Stimulated activated CD4-positive, alpha-beta T cell treated with anti-CD3 and anti-CD28 coated beads, TNF-alpha, amount 100 ng/mL, for 24 hours (primary cell): Measurements from ENCODE around the gene MAP3K13.
A peak's percentile ranks its signal among the peaks of the same experiment; 100 is the strongest.
"Not testable (repeated sequence)": the region's sequence is repeated elsewhere in the genome, so short reads cannot be mapped to it uniquely, and the experiment has no call there.

Experiments used
- DNase-seq, 3 experiments: peaks; one replicate each; pipeline ENCODE4 v3.0.0-alpha.2; 2020; ENCODE audit warnings: low read depth in 3 of 3

MAP3K13 gene

DNA sequence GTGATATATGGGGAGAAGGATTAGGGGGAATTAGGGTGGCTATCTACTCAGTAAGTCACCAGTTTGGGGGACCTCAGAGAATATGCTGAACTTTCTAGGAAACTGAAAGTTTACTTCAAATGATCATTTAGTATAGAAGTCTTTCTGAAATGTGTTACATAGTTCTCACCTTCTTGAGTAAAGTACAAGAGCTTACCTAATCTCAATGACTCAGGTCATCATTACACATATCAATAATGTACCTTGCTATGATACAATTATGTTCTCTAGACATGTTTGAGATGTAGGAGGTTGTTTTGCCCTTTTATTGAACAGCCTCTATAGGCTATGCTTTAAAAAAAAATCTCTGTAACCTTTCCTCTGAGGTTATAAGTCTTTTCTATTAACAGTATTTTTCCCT, 85.2 kb downstream of the MAP3K13 start:
- DNase-seq: no peak

DNA sequence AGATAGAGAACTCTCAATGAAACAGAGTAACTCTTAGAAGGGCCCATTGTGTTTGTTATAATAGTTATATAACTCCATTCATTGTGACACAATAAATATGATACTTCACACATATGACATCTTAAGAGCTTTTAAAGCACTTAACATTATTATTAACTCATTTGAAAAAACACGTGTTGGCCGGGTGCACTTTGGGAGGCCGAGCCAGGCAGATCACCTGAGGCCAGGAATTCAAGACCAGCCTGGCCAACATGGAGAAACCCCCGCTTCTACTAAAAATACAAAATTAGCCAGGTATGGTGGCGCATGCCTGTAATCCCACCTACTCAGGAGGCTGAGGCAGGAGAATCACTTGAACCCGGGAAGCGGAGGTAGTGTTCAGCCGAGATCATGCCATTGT, 88.5 kb downstream of the MAP3K13 start:
- DNase-seq: not testable (repeated sequence)

DNA sequence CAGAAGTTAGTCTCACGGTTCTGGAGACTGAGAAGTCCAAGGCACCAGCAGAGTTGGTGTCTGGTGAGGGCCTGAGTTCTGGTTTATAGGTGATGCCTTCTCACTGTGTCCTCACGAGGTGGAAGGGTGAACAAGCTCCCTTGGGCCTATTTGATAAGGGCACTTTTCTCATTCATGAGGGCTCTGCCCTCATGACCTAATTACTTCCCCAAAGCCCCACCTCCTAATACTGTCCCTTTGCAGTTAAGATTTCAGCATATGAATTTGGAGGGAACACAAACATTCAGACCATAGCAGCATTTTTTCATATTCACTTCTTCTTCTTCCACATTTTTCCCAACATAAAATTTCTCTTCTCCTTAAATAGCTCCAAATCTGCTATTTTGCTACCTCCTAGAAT, 94.4 kb downstream of the MAP3K13 start:
- no peak for DNase-seq

DNA sequence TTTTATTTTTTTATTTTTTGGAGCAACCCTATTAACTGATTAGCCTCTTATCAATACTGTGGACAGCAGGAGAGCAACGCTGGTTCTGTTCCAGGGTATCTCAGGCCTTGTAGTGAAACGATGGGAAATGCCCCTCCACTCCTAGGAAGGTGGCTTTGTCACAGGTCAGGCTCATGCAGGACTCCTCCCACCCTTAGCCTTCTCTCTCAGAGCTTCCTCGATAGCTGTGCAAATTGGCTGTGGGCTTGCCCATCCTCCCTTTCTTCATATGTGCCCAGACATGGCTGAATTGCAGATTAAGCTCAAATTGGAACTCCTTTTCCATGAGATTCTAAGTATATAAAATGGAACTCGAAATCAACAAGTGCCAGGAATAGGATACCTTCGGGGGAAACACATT, 97.4 kb downstream of the MAP3K13 start:
- no peak for DNase-seq

DNA sequence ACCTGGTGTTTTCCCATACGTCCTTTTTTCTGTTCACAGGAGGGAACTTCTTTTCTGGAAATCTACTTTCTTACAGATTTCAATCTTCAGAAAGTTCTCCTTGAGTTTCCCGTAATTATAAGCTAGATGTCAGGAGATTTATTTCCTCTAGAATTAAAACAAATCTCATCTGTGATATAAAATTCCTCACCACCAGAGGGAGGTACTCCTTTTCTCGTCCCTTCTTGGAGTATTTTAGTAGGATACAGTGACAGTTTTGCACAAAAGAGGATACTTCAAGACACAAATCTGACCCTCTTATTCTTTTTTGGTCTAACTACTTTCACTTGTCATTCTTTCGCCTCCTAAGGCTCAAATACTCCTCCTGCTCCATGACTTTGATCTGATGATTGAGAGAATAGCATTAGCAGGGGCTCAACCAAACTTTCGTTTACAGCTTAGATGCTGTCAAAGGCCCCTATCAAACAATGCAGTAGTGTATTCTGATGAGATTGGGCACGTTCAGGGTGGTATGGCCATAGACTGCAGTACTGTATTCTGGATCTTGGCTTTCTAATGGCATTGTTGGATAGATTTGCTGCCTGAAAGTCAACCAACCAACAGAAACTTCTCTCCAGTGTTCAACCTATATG, 97.9 kb downstream of the MAP3K13 start:
- no peak for DNase-seq

DNA sequence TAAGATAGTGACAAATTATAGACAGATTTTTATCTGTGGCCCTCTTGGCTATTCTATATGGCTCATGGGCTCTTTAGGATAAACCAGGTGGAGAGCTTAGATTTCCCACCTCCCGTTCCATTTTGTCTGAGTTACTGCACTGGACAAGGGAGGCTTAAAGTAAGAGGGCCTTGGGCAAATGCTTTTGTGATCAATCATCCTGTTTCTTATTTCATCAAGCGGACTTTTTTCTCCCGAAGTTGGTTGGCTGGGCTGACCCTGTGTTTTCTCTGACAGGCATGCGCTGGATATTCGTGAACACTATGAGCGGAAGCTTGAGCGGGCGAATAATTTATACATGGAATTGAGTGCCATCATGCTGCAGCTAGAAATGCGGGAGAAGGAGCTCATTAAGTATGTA, 102.5 kb downstream of the MAP3K13 start:
- DNase-seq: no peak

DNA sequence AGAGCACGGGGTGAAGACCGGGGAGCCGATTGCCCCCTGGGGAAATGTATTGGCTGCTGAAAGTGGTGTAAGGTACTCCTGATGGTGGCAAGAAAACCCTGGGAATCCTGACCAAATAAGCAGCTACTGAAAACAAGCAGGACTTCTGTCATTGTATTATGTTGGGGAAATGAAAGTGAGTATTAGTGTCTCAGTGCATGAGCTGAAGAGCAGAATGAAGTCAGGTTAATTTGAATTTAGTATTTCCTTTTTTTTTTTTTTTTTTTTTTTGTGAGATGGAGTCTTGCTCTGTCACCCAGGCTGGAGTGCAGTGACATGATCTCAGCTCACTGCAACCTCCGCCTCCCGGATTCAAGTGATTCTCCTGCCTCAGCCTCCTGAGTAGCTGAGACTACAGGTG, 103.2 kb downstream of the MAP3K13 start:
- DNase-seq: not testable (repeated sequence)

DNA sequence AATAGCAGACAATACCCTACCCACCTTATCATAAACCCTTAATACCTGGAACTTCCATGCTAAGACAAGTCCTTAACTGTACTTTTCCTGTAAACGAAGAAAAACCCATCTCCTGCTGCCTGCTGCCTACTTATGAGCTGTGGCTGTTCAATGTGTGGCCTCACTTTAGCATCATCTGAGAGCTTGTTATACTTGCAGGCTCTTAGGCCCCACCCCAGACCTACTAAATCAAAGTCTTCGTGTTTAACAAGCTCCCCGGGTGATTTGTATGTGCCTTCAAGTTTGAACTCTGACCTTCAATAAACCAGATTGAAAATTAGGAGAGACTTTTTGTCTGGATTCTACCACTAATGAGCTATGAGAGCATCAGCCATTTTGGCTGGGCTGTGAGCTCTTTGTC, 106.6 kb downstream of the MAP3K13 start:
- DNase-seq: no peak

DNA sequence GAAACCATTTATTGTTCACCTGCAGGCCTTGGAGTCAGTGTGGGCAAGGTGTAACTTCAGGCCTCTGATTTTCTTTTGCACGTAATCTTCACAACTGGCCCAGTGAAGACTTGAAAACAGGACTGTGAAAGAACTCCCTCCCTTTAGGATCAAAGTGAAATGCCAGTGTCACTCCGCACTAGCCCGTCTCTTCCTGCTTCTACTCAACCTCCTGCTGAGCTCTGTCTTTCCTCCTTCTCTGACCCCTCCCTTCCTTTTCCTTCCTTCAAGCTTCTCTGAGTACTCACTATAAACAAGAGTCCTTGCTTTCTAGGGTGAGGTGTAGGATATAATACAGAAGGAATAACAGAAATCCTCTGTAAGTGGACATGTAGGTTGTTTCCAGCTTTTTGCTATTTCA, 107.4 kb downstream of the MAP3K13 start:
- DNase-seq: no peak

DNA sequence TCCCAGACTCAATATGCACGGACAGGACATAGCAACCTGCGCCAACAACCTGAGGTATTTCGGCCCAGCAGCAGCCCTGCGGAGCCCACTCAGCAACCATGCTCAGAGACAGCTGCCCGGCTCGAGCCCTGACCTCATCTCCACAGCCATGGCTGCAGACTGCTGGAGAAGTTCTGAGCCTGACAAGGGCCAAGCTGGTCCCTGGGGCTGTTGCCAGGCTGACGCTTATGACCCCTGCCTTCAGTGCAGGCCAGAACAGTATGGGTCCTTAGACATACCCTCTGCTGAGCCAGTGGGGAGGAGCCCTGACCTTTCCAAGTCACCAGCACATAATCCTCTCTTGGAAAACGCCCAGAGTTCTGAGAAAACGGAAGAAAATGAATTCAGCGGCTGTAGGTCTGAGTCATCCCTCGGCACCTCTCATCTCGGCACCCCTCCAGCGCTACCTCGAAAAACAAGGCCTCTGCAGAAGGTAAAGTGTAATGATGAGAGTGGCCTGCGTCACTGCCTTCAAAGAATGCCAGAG, 110.4 kb downstream of the MAP3K13 start:
- no peak for DNase-seq

DNA sequence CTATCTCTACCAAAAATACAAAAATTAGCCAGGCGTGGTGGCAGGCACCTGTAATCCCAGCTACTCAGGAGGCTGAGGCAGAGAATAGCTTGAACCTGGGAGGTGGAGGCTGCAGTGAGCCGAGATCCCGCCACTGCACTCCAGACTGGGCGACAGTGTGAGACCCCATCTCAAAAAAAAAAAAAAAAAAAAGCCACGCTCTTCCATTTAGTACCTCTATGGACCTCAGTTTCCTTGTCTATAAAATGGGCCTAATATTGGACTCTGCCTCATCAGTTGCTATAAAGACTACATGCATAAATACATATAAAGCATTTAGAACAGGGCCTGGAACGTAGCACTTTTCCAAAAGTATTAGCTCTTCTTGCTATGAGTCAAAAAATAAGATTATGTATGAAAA, 112.0 kb downstream of the MAP3K13 start:
- not testable (repeated sequence) for DNase-seq

DNA sequence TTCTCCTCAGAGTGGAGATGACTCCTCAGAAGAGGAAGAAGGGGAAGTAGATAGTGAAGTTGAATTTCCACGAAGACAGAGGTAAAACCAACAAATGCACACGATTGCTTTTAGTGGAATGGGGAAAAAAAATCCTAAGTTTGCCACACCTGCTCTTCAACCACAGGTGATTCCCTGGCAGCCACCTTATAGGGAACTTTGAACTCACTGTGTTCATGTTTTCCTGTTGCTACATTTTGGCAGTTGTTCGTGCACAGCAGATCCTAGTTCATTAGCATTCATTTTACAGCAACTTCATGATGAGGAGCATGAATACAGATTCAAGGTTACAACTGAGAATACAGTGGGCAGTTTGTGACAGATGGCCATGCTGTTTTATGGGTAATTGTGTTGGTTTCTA, 114.4 kb downstream of the MAP3K13 start:
- DNase-seq: no peak

DNA sequence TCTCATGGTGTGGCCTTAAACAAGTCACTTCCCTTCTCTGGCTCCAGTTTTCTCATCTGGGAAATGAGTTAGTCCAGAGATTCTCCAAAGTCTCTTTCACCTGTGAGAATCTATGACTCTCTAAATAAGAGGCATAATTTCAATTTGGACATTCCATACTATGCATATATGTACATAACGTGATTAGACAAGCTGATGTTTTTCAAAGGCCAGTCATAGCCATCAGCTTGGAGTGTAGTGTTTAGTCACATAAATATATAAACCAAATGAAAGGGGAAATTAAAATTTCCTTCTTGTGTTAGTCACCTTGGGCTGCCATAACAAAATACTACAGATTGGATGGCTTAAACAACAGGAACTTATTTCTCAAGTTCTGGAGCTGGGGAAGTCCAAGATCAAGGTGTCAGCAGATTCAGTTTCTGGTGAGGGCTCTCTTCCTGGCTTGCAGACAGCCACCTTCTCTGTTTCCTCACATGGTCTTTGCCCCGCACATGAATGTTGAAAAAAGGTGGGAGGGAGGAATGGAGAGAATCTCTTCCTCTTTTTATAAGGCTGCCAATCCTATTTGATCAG, 116.5 kb downstream of the MAP3K13 start:
- no peak for DNase-seq

DNA sequence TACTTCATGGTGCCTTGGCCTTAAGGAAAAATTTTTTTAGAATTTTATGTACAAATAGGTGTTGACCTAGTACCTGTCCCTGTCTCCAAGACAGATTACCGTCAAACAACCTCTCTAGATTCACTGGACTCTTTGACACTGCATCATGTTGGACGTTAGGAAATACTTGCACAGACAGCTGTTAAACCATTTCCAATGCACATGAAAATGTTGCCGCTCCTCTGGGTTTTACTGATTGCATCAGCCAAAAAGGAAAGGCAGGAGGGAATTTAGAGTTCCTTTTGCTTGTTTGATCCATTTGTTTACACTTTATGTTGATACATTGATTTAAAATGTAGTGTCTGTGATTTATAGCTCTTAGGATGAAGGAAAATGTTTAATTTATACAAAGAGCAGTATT, 121.4 kb downstream of the MAP3K13 start:
- DNase-seq: no peak

DNA sequence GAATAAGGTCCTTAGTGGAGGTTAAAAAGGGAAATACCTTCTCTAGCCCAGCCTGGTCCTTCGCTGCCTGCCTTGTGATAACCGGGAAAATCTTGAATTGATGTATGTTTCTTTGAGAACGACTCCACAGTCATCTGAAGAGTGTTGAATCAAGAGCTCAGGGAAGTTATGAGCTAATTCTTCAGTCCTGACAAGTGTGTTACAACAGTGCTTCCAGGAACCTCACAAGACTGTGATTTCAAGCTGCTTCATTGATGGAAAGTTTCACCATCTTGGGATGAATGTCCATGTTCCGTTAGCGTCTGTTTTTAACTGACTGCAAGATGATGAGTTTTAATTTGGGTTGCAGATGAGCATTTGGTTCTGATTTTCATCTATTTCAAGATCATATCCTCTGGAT, 123.5 kb downstream of the MAP3K13 start:
- no peak for DNase-seq

DNA sequence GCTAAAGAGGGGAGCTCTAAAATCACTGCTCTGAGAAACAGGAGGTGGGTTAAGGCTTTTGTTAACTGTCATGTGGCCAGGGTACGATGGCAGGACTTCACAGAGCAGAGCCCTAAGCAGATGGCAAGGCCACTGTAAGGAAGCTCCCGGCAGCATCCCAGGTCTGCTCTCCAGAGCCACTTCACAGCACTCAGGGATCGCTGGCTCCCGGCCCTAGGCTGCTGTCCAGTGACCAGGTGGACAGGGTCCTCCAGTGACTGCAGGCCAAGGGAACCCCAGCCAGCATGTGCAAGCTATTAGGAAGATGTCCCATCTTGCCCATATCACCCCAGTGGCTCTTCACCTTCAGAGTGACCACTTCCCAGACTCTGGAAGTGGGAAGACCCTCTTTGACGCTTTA, 125.5 kb downstream of the MAP3K13 start:
- DNase-seq: no peak

DNA sequence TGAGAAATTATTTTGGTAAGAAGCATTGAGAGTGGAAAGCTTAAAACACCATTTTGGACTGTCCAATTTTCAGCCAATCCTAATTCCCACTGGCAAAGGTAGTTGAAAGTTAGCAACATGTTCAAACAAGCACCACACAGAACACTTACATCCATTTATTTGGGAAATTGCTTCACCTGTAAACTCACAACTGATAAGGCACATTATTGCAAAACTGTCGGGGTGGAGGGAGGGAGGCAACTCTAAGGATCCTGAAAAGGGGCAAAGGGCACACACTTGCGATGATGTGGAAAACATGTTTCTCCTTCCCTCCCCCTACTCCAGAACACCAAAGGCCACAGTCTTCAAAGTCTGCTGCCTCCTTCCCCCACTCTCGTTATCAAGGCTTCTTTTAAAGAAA, 126.5 kb downstream of the MAP3K13 start:
- DNase-seq: no peak

DNA sequence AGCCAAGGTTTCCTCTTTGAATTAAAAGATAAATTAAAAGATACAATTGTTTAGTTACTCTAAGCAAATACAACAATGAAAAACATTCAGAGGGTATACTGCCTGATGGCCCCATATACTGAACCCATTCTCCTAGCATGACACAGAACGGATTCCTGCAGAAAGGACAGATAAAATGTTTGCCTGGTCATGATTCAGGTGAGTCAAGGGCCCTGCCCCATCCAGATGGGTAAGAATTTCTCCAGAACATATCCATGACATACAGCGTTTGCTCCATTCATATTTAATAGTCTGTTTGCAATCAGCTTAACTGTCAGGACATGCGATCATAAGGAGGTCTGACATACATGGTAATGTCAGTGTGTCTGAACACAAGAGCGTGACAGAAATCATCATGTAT, 127.3 kb downstream of the MAP3K13 start:
- no peak for DNase-seq

DNA sequence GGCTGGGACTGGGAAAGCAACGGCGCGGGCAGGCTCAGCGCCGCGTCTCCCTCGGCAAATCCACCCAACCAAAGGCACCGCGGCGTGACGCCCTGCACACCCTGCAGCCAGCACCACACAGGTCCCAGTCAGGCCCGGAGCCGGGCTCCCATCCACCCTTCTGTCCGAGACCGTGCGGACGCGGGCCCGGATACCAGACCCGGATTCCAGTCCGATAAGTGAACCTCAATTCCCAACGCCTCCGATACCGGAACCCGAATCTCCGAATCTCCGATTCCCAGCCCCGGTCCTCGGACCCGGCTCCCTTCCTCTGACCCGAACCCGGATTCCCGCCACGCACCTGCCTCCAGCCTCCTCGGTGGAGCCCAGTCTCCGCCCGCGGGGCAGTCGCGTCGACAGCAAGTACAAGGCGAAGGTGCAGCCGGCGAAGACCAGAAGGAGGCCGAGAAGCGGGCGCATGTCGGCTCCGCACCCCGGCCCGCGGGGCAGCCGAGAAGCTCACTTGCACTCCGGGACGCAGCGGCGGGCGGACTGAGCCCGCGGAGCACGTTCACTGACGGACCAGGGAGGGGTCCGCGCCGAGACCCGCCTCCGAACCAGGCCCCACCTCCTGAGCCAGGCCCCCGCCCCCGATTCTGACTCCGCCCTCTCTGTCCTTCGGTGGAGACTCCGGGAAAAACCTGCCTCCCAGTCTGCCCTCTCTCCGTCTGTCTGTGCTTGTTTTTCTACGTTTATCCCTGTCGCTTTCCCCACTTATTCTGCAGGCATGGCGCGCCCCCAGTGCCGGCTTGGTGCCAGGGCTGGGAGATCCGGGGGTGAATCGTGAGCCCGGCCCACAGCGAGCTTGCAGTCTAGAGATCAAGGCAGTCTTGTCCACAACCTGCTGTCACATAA, 135.8 kb downstream of the MAP3K13 start, which contains the start of gene TMEM41A:
Gene TMEM41A (minus strand): TSS at position 533 of the 894 bp plus-strand sequence. CDS start 74 bp downstream, at position 459.
- peak; percentile 82 to 91 (median 87) for DNase-seq

DNA sequence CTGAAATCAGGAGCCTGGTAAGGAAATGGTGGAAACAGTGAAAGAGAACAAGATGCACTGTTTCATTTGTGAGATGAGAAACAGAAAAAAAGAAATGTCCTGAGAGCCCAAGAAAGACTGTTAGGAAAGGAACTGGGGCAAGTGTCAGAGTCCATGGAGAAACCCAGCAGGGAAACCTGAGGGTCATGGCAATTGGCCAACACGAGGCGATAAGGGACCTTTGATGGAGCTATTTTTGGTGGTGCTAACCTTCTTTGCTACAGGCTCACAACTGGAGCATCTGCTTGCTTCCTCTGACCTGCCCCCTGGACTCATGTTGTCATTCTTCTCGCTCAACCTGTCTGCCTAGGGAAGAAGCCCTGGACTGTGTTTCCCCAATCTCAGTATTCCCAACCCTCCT, 140.1 kb downstream of the MAP3K13 start:
- no peak for DNase-seq

DNA sequence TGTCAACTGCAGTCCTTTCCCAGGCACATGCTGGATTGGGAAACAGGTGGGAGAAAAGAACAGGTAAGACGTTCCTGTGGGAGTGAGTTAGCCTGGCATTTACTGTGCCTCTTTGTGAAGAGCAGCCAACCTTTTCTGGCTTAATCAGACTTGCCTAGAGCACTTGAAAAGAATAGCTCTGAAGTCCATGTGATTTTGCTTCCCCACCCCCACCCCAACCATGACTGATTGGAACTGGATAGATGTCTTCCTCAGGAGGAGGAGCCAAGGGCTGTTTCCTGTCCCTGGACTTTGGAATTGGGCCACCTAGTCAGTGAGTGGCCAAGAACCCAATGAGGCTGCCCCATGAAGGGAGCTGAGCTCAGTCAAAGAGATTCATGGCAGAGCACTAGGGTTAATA, 140.6 kb downstream of the MAP3K13 start:
- no peak for DNase-seq

DNA sequence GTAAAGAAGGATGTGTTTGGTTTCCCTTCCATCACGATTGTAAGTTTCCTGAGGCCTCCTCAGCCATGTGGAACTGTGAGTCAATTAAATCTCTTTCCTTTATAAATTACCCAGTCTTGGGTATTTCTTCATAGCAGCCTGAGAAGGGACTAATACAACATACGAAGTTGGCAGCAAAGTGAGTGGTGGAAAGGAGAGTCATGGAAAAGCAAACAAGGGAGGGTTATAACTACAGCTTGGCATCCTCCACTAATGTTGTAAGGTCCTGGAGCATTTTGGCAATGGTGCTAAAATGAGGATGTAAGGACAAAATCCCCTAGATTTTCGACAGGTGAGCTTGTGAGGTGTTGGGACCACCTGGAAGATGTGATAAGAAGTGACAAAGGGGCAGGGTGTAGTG, 141.7 kb downstream of the MAP3K13 start:
- DNase-seq: no peak

DNA sequence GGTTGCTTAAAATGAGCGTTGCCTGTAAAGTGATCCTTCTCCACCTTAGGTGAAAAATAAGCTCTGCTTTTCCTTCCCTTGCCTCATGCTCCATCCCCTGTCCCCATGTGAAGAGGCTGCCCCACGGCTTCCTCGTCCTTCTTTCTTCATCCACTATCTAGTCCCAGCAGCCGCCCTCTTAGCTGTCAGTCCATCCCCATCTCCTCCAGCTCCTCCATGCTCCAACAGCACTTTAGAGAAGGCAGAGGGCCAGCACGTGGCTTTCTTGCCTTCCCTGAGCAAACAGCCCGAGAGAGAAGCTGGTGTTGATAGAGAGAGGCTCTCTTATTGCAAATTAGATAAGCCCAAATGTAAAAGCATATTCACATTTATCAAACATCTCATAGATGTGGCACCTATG, 144.9 kb downstream of the MAP3K13 start:
- DNase-seq: no peak
